ENCODE data around the gene LCE1D.

LCE1D gene

GRCh38 chr1:152806576-152806975, 10.1 kb downstream of the LCE1D start, which contains the start of gene LCE1C:
Gene LCE1C, minus strand, starts transcription at chr1:152806651. Its CDS starts 1,173 bp downstream, at chr1:152805478.
- DNase-seq (ENCODE audit: low read depth, low spot score) = no peak
- H3K4me3 ChIP-seq (ENCODE audit: low read depth, low read length) = no peak within 1 kb of the TSS
- TF ChIP-seq, protein P1, sequence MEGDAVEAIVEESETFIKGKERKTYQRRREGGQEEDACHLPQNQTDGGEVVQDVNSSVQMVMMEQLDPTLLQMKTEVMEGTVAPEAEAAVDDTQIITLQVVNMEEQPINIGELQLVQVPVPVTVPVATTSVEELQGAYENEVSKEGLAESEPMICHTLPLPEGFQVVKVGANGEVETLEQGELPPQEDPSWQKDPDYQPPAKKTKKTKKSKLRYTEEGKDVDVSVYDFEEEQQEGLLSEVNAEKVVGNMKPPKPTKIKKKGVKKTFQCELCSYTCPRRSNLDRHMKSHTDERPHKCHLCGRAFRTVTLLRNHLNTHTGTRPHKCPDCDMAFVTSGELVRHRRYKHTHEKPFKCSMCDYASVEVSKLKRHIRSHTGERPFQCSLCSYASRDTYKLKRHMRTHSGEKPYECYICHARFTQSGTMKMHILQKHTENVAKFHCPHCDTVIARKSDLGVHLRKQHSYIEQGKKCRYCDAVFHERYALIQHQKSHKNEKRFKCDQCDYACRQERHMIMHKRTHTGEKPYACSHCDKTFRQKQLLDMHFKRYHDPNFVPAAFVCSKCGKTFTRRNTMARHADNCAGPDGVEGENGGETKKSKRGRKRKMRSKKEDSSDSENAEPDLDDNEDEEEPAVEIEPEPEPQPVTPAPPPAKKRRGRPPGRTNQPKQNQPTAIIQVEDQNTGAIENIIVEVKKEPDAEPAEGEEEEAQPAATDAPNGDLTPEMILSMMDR (IDR thresholded peaks at IDR 0.05; ENCODE audit: low read depth, low read length) = no peak
- in situ Hi-C loops (cut with HindIII; ENCODE audit: low sequenced_read_pairs) = no loop called here

- no peak for DNase-seq (ENCODE audit: low read depth, low spot score)
- in situ Hi-C loops (cut with HindIII; ENCODE audit: low sequenced_read_pairs) = no loop called here
- TF ChIP-seq, protein P1 (IDR thresholded peaks at IDR 0.05; ENCODE audit: low read depth, low read length) = no peak
- H3K4me3 ChIP-seq (ENCODE audit: low read depth, low read length) = no peak overlapping the region
Measured at GRCh38 chr1:152811050-152811449, 14.5 kb downstream of the LCE1D start.

GRCh38 chr1:152811671-152812070, 15.2 kb downstream of the LCE1D start, which contains the start of gene LCE1B:
Gene LCE1B, plus strand, starts transcription at chr1:152811971. Its CDS starts 476 bp downstream, at chr1:152812447.
- in situ Hi-C loops (cut with HindIII; ENCODE audit: low sequenced_read_pairs) = no loop called here
- DNase-seq (ENCODE audit: low read depth, low spot score) = no peak
- no peak within 1 kb of the TSS for H3K4me3 ChIP-seq (ENCODE audit: low read depth, low read length)
- TF ChIP-seq, protein P1 (IDR thresholded peaks at IDR 0.05; ENCODE audit: low read depth, low read length) = no peak

- DNase-seq (ENCODE audit: low read depth, low spot score) = no peak
- TF ChIP-seq, protein P1 (IDR thresholded peaks at IDR 0.05; ENCODE audit: low read depth, low read length) = no peak
- no peak overlapping the region for H3K4me3 ChIP-seq (ENCODE audit: low read depth, low read length)
- in situ Hi-C loops (cut with HindIII; ENCODE audit: low sequenced_read_pairs) = no loop called here
Measured at GRCh38 chr1:152817309-152817708, 20.8 kb downstream of the LCE1D start.

DNA sequence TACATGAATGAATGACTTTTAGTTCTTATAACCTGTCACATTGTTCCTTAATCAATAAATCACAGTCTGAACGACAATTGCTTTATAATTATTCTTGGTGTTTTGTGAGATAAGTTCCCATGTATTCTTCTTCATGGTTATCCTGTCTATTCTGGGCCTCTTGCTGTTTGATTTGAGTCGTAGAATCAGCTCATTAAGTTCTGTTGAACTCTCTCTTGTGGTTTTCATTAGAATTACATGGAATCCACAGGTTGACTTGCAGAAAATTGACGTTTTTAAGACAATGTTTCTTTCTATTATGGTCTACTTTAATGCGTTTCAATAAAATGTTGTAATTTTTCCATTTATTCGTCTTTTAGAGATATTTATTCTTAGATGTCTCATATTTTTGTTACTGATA, 26.8 kb downstream of the LCE1D start:
- DNase-seq (ENCODE audit: low read depth, low spot score) = no peak
- in situ Hi-C loops (cut with HindIII; ENCODE audit: low sequenced_read_pairs) = no loop called here
- TF ChIP-seq, protein P1 (IDR thresholded peaks at IDR 0.05; ENCODE audit: low read depth, low read length) = no peak
- no peak overlapping the region for H3K4me3 ChIP-seq (ENCODE audit: low read depth, low read length)

- in situ Hi-C loops (cut with HindIII; ENCODE audit: low sequenced_read_pairs) = no loop called here
- DNase-seq (ENCODE audit: low read depth, low spot score) = no peak
- TF ChIP-seq, protein P1 (IDR thresholded peaks at IDR 0.05; ENCODE audit: low read depth, low read length) = no peak
- no peak overlapping the region for H3K4me3 ChIP-seq (ENCODE audit: low read depth, low read length)
Measured at GRCh38 chr1:152824964-152825363, 28.4 kb downstream of the LCE1D start.

GRCh38 chr1:152827173-152827572, 30.7 kb downstream of the LCE1D start, which contains the start of gene LCE1A:
Gene LCE1A, plus strand, starts transcription at chr1:152827473. Its CDS starts 0 bp downstream, at chr1:152827473.
- TF ChIP-seq, protein P1 (IDR thresholded peaks at IDR 0.05; ENCODE audit: low read depth, low read length) = no peak
- DNase-seq (ENCODE audit: low read depth, low spot score) = no peak
- in situ Hi-C loops (cut with HindIII; ENCODE audit: low sequenced_read_pairs) = no loop called here

More at GRCh38 chr1:152827173-152827572, 30.7 kb downstream of the LCE1D start, which contains the start of gene LCE1A:
- no peak within 1 kb of the TSS for H3K4me3 ChIP-seq (ENCODE audit: low read depth, low read length)
